ENCODE results near the gene MYNN. TPM values are rescaled to one million over a fixed set of nuclear protein-coding genes. Genes with fewer than 3 reads are reported as not detected.

Gene MYNN
- total RNA-seq, 1 experiment from 2014 or later = 13.5 TPM

DNA sequence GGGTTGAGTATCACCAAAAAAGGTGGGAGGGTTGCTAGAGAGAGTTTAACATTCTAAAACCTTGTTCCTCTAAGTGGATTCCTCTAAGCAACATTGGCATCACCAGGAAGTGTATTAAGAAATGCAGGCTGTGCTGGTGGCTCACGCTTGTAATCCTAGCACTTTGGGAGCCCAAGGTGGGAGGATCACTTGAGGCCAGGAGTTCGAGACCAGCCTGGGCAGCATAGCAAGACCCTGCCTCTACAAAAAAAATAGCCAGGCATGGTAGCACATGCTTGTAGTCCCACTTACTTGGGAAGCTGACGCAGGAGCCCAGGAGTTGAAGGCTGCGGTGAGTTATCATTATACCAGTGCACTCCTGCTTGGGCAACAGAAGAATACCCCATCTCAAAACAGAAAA is 4.6 kb downstream of the MYNN start (continued):
- TF ChIP-seq REST (IDR thresholded peaks at IDR 0.05; ENCODE audit: low read depth) (no peak), EZH2phosphoT487 (IDR thresholded peaks at IDR 0.05; ENCODE audit: borderline replicate concordance) (no peak), ATF3 (IDR thresholded peaks at IDR 0.05) (no peak)

DNA sequence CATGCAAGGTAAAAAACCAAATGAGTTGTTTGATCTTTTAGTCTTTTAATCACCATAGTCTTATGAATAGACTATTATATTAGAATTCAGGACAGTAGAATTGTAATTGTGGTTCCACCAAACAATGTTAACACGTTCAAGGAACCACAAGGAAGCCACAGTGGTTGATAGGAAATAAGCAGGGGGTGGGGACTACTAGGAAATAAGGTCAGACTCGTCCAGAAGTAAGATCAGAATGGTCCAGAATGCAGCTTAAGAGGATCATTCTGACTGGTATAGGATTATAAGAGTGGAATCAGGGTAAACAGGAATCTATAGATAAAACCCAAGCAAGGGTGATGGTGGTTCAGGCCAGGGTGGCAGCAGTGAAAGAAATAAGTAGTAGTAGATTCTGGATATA is 7.5 kb downstream of the MYNN start:
- no TSS peak for BruUV-seq (replicated peaks)
- ChIA-PET CTCF (no interaction called here), RAD21 (ENCODE audit: low non-redundant PET in 1 of 2, low total read pairs in 2 of 2, uncharacterized antibody in 2 of 2, unreplicated experiment in 2 of 2) (no interaction called here), POLR2A (no interaction called here)
- H3K4me2 ChIP-seq (ENCODE audit: low read length) = no peak overlapping the region
- H4K20me1 ChIP-seq (ENCODE audit: insufficient read depth) = no peaks in the 10 kb centered on the region
- peaks cover 48 to 66% of the 10 kb centered on the region in 2 experiments for H3K36me3 ChIP-seq (ENCODE audit: control insufficient read depth in 1 of 2, insufficient read depth in 2 of 2, low read length in 2 of 2)
- no peak overlapping the region for H3K4me3 ChIP-seq (replicated peaks in 1 of 2; ENCODE audit: low read depth in 1 of 2, low read length in 2 of 2)
- H2AFZ ChIP-seq (ENCODE audit: low read depth, low read length, poor library complexity, severe bottlenecking) = no peak overlapping the region
- H3K9me2 ChIP-seq (ENCODE audit: insufficient read depth) = no peaks in the 10 kb centered on the region
- ATAC-seq = no peak
- H3K27me3 ChIP-seq (ENCODE audit: insufficient read depth, low read length) = no peaks in the 10 kb centered on the region
- peaks cover 38% of the 10 kb centered on the region for H3K79me2 ChIP-seq (ENCODE audit: insufficient read depth, low read length)
- DNase-seq (ENCODE audit: low read depth, low spot score) = no peak
- TF ChIP-seq CEBPB (IDR thresholded peaks at IDR 0.05; ENCODE audit: low read depth) (no peak), POLR2AphosphoS5 (IDR thresholded peaks at IDR 0.05; ENCODE audit: low read depth, low read length) (no peak), EZH2 (IDR thresholded peaks at IDR 0.05) (no peak), JUND (IDR thresholded peaks at IDR 0.05) (no peak), CBX3 (IDR thresholded peaks at IDR 0.05; ENCODE audit: low read depth) (no peak), REST (IDR thresholded peaks at IDR 0.05; ENCODE audit: low read depth) (no peak), ATF3 (IDR thresholded peaks at IDR 0.05) (no peak), SRF (IDR thresholded peaks at IDR 0.05; ENCODE audit: low read depth) (no peak)
- no peaks in the 10 kb centered on the region for H3K9me3 ChIP-seq (ENCODE audit: control insufficient read depth in 1 of 2, insufficient read depth in 1 of 2, low read depth in 1 of 2, low read length in 2 of 2)
- intact Hi-C loops (cut with micrococcal nuclease) = no loop called here
- no peak overlapping the region for H3K9ac ChIP-seq (ENCODE audit: low read length)
- H3K27ac ChIP-seq (ENCODE audit: low read depth, low read length) = no peak overlapping the region
- no peaks in the 10 kb centered on the region for H3K4me1 ChIP-seq (ENCODE audit: control insufficient read depth in 1 of 2, insufficient read depth in 2 of 2, low read length in 2 of 2)
